ENCODE data around the gene TIMM10B.

TIMM10B gene

GRCh38 chr11:6481012-6481923 lies at the start of gene TIMM10B, which contains the start of gene ARFIP2:
TIMM10B (plus strand) TSS chr11:6481501; CDS start chr11:6481517, 16 bp downstream.
ARFIP2 (minus strand) TSS chr11:6481331; CDS start chr11:6480421, 910 bp downstream.
- peaks cover 36 to 60% of the 10 kb centered on the region in 2 donors for H3K36me3 ChIP-seq (ENCODE audit: control insufficient read depth in 1 of 2, insufficient read depth in 2 of 2, low read length in 2 of 2)
- H3K4me1 ChIP-seq (ENCODE audit: control insufficient read depth in 1 of 2, insufficient read depth in 2 of 2, low read length in 2 of 2) = peaks cover 28 to 35% of the 10 kb centered on the region in 2 donors
- peak within 1 kb of the TSS; percentile 96 to 99 for H3K4me3 ChIP-seq (ENCODE audit: low read depth in 1 of 2, low read length in 2 of 2)
- H3K27me3 ChIP-seq (ENCODE audit: control insufficient read depth in 1 of 2, insufficient read depth in 2 of 2, low read length in 2 of 2) = no peaks in the 10 kb centered on the region
- peak within 1 kb of the TSS; percentile 92 for H3K27ac ChIP-seq (ENCODE audit: low read depth, low read length)
- peak within 1 kb of the TSS; percentile 97 to 99 for H3K9ac ChIP-seq (ENCODE audit: low read depth in 1 of 2, low read length in 2 of 2)
- no peaks in the 10 kb centered on the region for H3K9me3 ChIP-seq (ENCODE audit: control insufficient read depth in 1 of 2, low read length in 2 of 2)

GRCh38 chr11:6431861-6432260 lies 49.4 kb upstream of the TIMM10B start:
- H3K9ac ChIP-seq (ENCODE audit: low read depth in 1 of 2, low read length in 2 of 2) = no peak overlapping the region
- no peaks in the 10 kb centered on the region for H3K4me1 ChIP-seq (ENCODE audit: control insufficient read depth in 1 of 2, insufficient read depth in 2 of 2, low read length in 2 of 2)
- H3K9me3 ChIP-seq (ENCODE audit: control insufficient read depth in 1 of 2, low read length in 2 of 2) = no peaks in the 10 kb centered on the region
- no peaks in the 10 kb centered on the region for H3K36me3 ChIP-seq (ENCODE audit: control insufficient read depth in 1 of 2, insufficient read depth in 2 of 2, low read length in 2 of 2)
- no peak overlapping the region for H3K27ac ChIP-seq (ENCODE audit: low read depth, low read length)
- no peaks in the 10 kb centered on the region for H3K27me3 ChIP-seq (ENCODE audit: control insufficient read depth in 1 of 2, insufficient read depth in 2 of 2, low read length in 2 of 2)
- no peak overlapping the region for H3K4me3 ChIP-seq (ENCODE audit: low read depth in 1 of 2, low read length in 2 of 2)

- Histone ChIP-seq H3K4me1 (ENCODE audit: control insufficient read depth in 1 of 2, insufficient read depth in 2 of 2, low read length in 2 of 2) (peaks cover 0 to 9% of the 10 kb centered on the region in 2 donors), H3K36me3 (ENCODE audit: control insufficient read depth in 1 of 2, insufficient read depth in 2 of 2, low read length in 2 of 2) (no peaks in the 10 kb centered on the region), H3K27me3 (ENCODE audit: control insufficient read depth in 1 of 2, insufficient read depth in 2 of 2, low read length in 2 of 2) (no peaks in the 10 kb centered on the region), H3K9me3 (ENCODE audit: control insufficient read depth in 1 of 2, low read length in 2 of 2) (no peaks in the 10 kb centered on the region), H3K9ac (ENCODE audit: low read depth in 1 of 2, low read length in 2 of 2) (no peak overlapping the region), H3K4me3 (ENCODE audit: low read depth in 1 of 2, low read length in 2 of 2) (no peak overlapping the region), H3K27ac (ENCODE audit: low read depth, low read length) (no peak overlapping the region)
Measured at GRCh38 chr11:6433998-6434660, 47.2 kb upstream of the TIMM10B start.

- H3K9me3 ChIP-seq (ENCODE audit: control insufficient read depth in 1 of 2, low read length in 2 of 2) = no peaks in the 10 kb centered on the region
- no peak overlapping the region for H3K9ac ChIP-seq (ENCODE audit: low read depth in 1 of 2, low read length in 2 of 2)
- no peaks in the 10 kb centered on the region for H3K36me3 ChIP-seq (ENCODE audit: control insufficient read depth in 1 of 2, insufficient read depth in 2 of 2, low read length in 2 of 2)
- H3K4me1 ChIP-seq (ENCODE audit: control insufficient read depth in 1 of 2, insufficient read depth in 2 of 2, low read length in 2 of 2) = peaks cover 0 to 9% of the 10 kb centered on the region in 2 donors
- H3K27ac ChIP-seq (ENCODE audit: low read depth, low read length) = no peak overlapping the region
- no peak overlapping the region for H3K4me3 ChIP-seq (ENCODE audit: low read depth in 1 of 2, low read length in 2 of 2)
- no peaks in the 10 kb centered on the region for H3K27me3 ChIP-seq (ENCODE audit: control insufficient read depth in 1 of 2, insufficient read depth in 2 of 2, low read length in 2 of 2)
Measured at GRCh38 chr11:6437423-6437822, 43.9 kb upstream of the TIMM10B start.

GRCh38 chr11:6437993-6438392 lies 43.3 kb upstream of the TIMM10B start:
- H3K27me3 ChIP-seq (ENCODE audit: control insufficient read depth in 1 of 2, insufficient read depth in 2 of 2, low read length in 2 of 2) = no peaks in the 10 kb centered on the region
- H3K27ac ChIP-seq (ENCODE audit: low read depth, low read length) = no peak overlapping the region
- no peaks in the 10 kb centered on the region for H3K36me3 ChIP-seq (ENCODE audit: control insufficient read depth in 1 of 2, insufficient read depth in 2 of 2, low read length in 2 of 2)
- H3K9me3 ChIP-seq (ENCODE audit: control insufficient read depth in 1 of 2, low read length in 2 of 2) = no peaks in the 10 kb centered on the region
- H3K4me3 ChIP-seq (ENCODE audit: low read depth in 1 of 2, low read length in 2 of 2) = no peak overlapping the region
- no peak overlapping the region for H3K9ac ChIP-seq (ENCODE audit: low read depth in 1 of 2, low read length in 2 of 2)
- H3K4me1 ChIP-seq (ENCODE audit: control insufficient read depth in 1 of 2, insufficient read depth in 2 of 2, low read length in 2 of 2) = peaks cover 0 to 9% of the 10 kb centered on the region in 2 donors

- Histone ChIP-seq H3K27ac (ENCODE audit: low read depth, low read length) (no peak overlapping the region), H3K9ac (ENCODE audit: low read depth in 1 of 2, low read length in 2 of 2) (no peak overlapping the region), H3K27me3 (ENCODE audit: control insufficient read depth in 1 of 2, insufficient read depth in 2 of 2, low read length in 2 of 2) (no peaks in the 10 kb centered on the region), H3K36me3 (ENCODE audit: control insufficient read depth in 1 of 2, insufficient read depth in 2 of 2, low read length in 2 of 2) (no peaks in the 10 kb centered on the region), H3K4me3 (ENCODE audit: low read depth in 1 of 2, low read length in 2 of 2) (no peak overlapping the region), H3K9me3 (ENCODE audit: control insufficient read depth in 1 of 2, low read length in 2 of 2) (no peaks in the 10 kb centered on the region), H3K4me1 (ENCODE audit: control insufficient read depth in 1 of 2, insufficient read depth in 2 of 2, low read length in 2 of 2) (peaks cover 0 to 9% of the 10 kb centered on the region in 2 donors)
Measured at GRCh38 chr11:6438979-6439571, 42.2 kb upstream of the TIMM10B start.

- Histone ChIP-seq H3K36me3 (ENCODE audit: control insufficient read depth in 1 of 2, insufficient read depth in 2 of 2, low read length in 2 of 2) (no peaks in the 10 kb centered on the region), H3K9ac (ENCODE audit: low read depth in 1 of 2, low read length in 2 of 2) (no peak within 1 kb of the TSS), H3K4me1 (ENCODE audit: control insufficient read depth in 1 of 2, insufficient read depth in 2 of 2, low read length in 2 of 2) (peaks cover 0 to 9% of the 10 kb centered on the region in 2 donors), H3K27me3 (ENCODE audit: control insufficient read depth in 1 of 2, insufficient read depth in 2 of 2, low read length in 2 of 2) (no peaks in the 10 kb centered on the region), H3K27ac (ENCODE audit: low read depth, low read length) (no peak within 1 kb of the TSS), H3K4me3 (ENCODE audit: low read depth in 1 of 2, low read length in 2 of 2) (no peak within 1 kb of the TSS), H3K9me3 (ENCODE audit: control insufficient read depth in 1 of 2, low read length in 2 of 2) (no peaks in the 10 kb centered on the region)
Measured at GRCh38 chr11:6440906-6441358, 40.4 kb upstream of the TIMM10B start, which contains the start of gene HPX. HPX (minus strand) TSS chr11:6440987; CDS start chr11:6440963, 24 bp downstream.

- H3K9me3 ChIP-seq (ENCODE audit: control insufficient read depth in 1 of 2, low read length in 2 of 2) = no peaks in the 10 kb centered on the region
- H3K4me1 ChIP-seq (ENCODE audit: control insufficient read depth in 1 of 2, insufficient read depth in 2 of 2, low read length in 2 of 2) = peaks cover 0 to 9% of the 10 kb centered on the region in 2 donors
- peaks cover 0 to 4% of the 10 kb centered on the region in 2 donors for H3K36me3 ChIP-seq (ENCODE audit: control insufficient read depth in 1 of 2, insufficient read depth in 2 of 2, low read length in 2 of 2)
- no peak overlapping the region for H3K4me3 ChIP-seq (ENCODE audit: low read depth in 1 of 2, low read length in 2 of 2)
- no peak overlapping the region for H3K9ac ChIP-seq (ENCODE audit: low read depth in 1 of 2, low read length in 2 of 2)
- H3K27me3 ChIP-seq (ENCODE audit: control insufficient read depth in 1 of 2, insufficient read depth in 2 of 2, low read length in 2 of 2) = no peaks in the 10 kb centered on the region
- H3K27ac ChIP-seq (ENCODE audit: low read depth, low read length) = no peak overlapping the region
Measured at GRCh38 chr11:6442441-6442840, 38.9 kb upstream of the TIMM10B start.

GRCh38 chr11:6443269-6444003 lies 37.9 kb upstream of the TIMM10B start:
- no peak overlapping the region for H3K9ac ChIP-seq (ENCODE audit: low read depth in 1 of 2, low read length in 2 of 2)
- no peak overlapping the region for H3K27ac ChIP-seq (ENCODE audit: low read depth, low read length)

More at GRCh38 chr11:6443269-6444003, 37.9 kb upstream of the TIMM10B start:
- Histone ChIP-seq H3K9me3 (ENCODE audit: control insufficient read depth in 1 of 2, low read length in 2 of 2) (no peaks in the 10 kb centered on the region), H3K27me3 (ENCODE audit: control insufficient read depth in 1 of 2, insufficient read depth in 2 of 2, low read length in 2 of 2) (no peaks in the 10 kb centered on the region), H3K4me1 (ENCODE audit: control insufficient read depth in 1 of 2, insufficient read depth in 2 of 2, low read length in 2 of 2) (peaks cover 0 to 5% of the 10 kb centered on the region in 2 donors), H3K4me3 (ENCODE audit: low read depth in 1 of 2, low read length in 2 of 2) (no peak overlapping the region), H3K36me3 (ENCODE audit: control insufficient read depth in 1 of 2, insufficient read depth in 2 of 2, low read length in 2 of 2) (peaks cover 0 to 4% of the 10 kb centered on the region in 2 donors)
